Glutamatergic neuron (in vitro differentiated cells): ENCODE results near the gene ULK4. TPM values are rescaled to one million over a fixed set of nuclear protein-coding genes. Genes with fewer than 3 reads are reported as not detected.
A peak's percentile ranks its signal among the peaks of the same experiment; 100 is the strongest.

Experiments used
- DNase-seq: peaks from one replicate; pipeline ENCODE4 v3.0.0; 2022
- H3K27ac Mint-ChIP-seq: one replicate; pipeline ENCODE4 v1.8.0; 2020; ENCODE audit warnings: mild to moderate bottlenecking, mixed read lengths, inconsistent platforms; ENCODE audit not compliant: unreplicated experiment
- H3K27me3 Mint-ChIP-seq: one replicate; pipeline ENCODE4 v1.8.0; 2020; ENCODE audit warnings: mild to moderate bottlenecking, moderate library complexity, mixed read lengths, inconsistent platforms; ENCODE audit not compliant: unreplicated experiment
- H3K36me3 Mint-ChIP-seq: one replicate; pipeline ENCODE4 v1.8.0; 2020; ENCODE audit warnings: mild to moderate bottlenecking, mixed read lengths, inconsistent platforms; ENCODE audit not compliant: unreplicated experiment
- H3K4me1 Mint-ChIP-seq: one replicate; pipeline ENCODE4 v1.8.0; 2020; ENCODE audit warnings: mild to moderate bottlenecking, low read depth, mixed read lengths, inconsistent platforms; ENCODE audit not compliant: unreplicated experiment
- H3K4me3 Mint-ChIP-seq: one replicate; pipeline ENCODE4 v1.8.0; 2020; ENCODE audit warnings: mild to moderate bottlenecking, mixed read lengths, inconsistent platforms; ENCODE audit not compliant: unreplicated experiment
- H3K9me3 Mint-ChIP-seq: one replicate; pipeline ENCODE4 v1.8.0; 2020; ENCODE audit warnings: mild to moderate bottlenecking, moderate library complexity, mixed read lengths, inconsistent platforms; ENCODE audit not compliant: unreplicated experiment
- total RNA-seq: library from RNA; stranded (reverse); fragmentation: NEBNext Ultra II Directional; extraction: Animal tissue kit (Norgen Biotek cat#: 25700); gene quantifications from one replicate; pipeline ENCODE4 v1.2.1, GENCODE V29; 2021; ENCODE audit not compliant: unreplicated experiment
- TF ChIP-seq, protein P1 (sequence below): fragments of 200-600 bp; sonication (generic); IDR thresholded peaks from one replicate; pipeline ENCODE4 v1.5.0; 2021; ENCODE audit not compliant: partially characterized antibody, unreplicated experiment

The ULK4 gene
- total RNA-seq, 1 donor from 2014 or later, result 9.7 TPM

GRCh38 chr3:42002790-42003189, 40.9 kb upstream of the ULK4 start:
- TF ChIP-seq, protein P1, sequence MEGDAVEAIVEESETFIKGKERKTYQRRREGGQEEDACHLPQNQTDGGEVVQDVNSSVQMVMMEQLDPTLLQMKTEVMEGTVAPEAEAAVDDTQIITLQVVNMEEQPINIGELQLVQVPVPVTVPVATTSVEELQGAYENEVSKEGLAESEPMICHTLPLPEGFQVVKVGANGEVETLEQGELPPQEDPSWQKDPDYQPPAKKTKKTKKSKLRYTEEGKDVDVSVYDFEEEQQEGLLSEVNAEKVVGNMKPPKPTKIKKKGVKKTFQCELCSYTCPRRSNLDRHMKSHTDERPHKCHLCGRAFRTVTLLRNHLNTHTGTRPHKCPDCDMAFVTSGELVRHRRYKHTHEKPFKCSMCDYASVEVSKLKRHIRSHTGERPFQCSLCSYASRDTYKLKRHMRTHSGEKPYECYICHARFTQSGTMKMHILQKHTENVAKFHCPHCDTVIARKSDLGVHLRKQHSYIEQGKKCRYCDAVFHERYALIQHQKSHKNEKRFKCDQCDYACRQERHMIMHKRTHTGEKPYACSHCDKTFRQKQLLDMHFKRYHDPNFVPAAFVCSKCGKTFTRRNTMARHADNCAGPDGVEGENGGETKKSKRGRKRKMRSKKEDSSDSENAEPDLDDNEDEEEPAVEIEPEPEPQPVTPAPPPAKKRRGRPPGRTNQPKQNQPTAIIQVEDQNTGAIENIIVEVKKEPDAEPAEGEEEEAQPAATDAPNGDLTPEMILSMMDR, result no peak
- Mint-ChIP-seq H3K4me1 (peaks cover 4% of the 10 kb centered on the region), H3K27ac (no peak overlapping the region), H3K36me3 (peaks cover 6% of the 10 kb centered on the region), H3K9me3 (peaks cover 8% of the 10 kb centered on the region), H3K27me3 (peaks cover 2% of the 10 kb centered on the region), H3K4me3 (no peak overlapping the region)
- no peak for DNase-seq

- peaks cover 6% of the 10 kb centered on the region for H3K36me3 Mint-ChIP-seq
- no peak overlapping the region for H3K4me3 Mint-ChIP-seq
- no peak for DNase-seq
- peaks cover 5% of the 10 kb centered on the region for H3K9me3 Mint-ChIP-seq
- H3K4me1 Mint-ChIP-seq, result peaks cover 6% of the 10 kb centered on the region
- peaks cover 2% of the 10 kb centered on the region for H3K27me3 Mint-ChIP-seq
- TF ChIP-seq, protein P1, result no peak
- H3K27ac Mint-ChIP-seq, result no peak overlapping the region
Observed at GRCh38 chr3:42001777-42002176, 39.9 kb upstream of the ULK4 start.

DNA sequence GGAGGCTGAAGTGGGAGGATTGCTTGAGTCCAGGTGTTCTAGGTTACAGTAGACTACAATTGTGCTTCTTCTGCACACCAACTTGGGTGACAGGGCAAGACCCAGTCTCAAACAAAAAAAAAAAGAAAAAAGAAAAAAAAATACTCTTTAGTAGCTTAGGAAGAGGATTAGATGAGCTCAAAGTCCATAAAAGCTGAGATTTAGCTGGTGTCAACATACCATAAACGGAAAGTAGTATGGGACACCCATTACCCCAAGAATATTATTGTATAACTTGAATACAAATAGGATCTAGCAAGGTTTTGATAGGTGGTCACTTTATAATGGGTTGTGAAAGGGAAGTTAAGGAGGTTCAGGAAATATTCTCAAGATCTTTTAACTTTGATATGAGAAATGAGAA, 38.0 kb upstream of the ULK4 start:
- TF ChIP-seq, protein P1, result no peak
- no peak for DNase-seq
- Mint-ChIP-seq H3K27me3 (peaks cover 2% of the 10 kb centered on the region), H3K9me3 (peaks cover 5% of the 10 kb centered on the region), H3K36me3 (peaks cover 6% of the 10 kb centered on the region), H3K4me3 (no peak overlapping the region), H3K27ac (no peak overlapping the region), H3K4me1 (peaks cover 6% of the 10 kb centered on the region)

DNA sequence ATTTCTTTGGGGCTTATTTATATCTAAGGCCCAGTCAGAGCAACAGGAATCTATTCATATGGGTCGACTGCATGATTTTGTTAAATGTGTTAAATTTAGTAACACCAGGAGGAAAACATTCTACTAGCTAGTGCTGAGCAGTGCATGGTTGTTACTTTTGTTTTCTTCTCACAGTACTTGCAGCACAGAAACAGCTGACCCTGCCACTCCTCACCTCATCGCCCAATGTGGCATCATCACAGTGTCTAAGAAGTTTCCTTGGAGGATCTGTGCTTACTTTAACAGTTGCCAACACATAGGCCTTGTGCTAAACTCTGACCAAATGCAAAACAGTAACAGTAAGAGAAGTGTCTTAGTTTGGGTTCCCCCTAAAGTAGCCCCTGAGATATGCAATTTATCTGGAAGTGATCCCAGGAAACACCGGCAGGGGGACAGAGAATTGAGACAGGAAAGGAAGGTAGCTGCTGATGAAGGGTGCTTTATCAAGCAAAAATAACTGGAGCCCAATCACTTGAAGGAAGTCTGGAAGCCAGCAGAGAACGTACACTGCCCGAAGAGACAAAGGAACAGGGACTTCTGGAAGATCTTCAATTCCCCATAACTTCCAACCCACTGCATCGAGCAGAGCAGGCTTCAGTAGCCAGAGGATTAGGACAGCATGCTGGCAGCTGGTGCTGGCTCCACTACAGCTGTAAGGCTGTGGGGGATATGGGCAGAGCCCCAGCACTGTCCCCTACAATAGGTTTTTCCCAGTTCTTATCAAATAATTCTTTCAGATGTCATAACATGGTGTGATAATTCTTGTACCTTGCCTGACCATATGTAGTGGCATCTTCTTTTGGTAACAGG, 36.0 kb upstream of the ULK4 start:
- H3K4me1 Mint-ChIP-seq, result peaks cover 6% of the 10 kb centered on the region
- H3K9me3 Mint-ChIP-seq, result peaks cover 5% of the 10 kb centered on the region
- no peak overlapping the region for H3K4me3 Mint-ChIP-seq

DNA sequence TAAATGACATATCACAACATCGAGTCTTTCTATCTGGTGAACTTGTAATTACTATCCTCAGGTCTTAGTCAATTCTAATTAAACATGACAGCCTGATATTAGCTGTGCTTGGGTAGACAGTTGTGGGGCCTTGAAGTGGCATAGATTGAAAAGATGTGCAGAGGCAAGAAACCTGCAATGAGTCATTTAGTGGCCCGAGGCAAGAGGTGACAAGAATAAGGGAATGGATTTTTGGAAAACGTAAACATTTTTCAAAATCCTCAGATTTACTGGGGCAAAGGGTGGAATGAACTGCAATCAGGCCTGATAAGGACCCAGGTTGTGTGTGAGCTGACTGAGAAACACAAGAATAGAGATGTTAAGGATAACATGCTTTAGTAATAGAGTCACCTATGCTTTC, 29.5 kb upstream of the ULK4 start:
- TF ChIP-seq, protein P1, result no peak
- Mint-ChIP-seq H3K4me3 (no peak overlapping the region), H3K27me3 (peaks cover 3% of the 10 kb centered on the region), H3K9me3 (peaks cover 4% of the 10 kb centered on the region), H3K4me1 (no peaks in the 10 kb centered on the region), H3K27ac (no peak overlapping the region), H3K36me3 (no peaks in the 10 kb centered on the region)
- no peak for DNase-seq

More for the DNA sequence above, 36.0 kb upstream of the ULK4 start:
- TF ChIP-seq, protein P1, result peak; percentile 42
- no peak for DNase-seq
- no peak overlapping the region for H3K27ac Mint-ChIP-seq
- peaks cover 2% of the 10 kb centered on the region for H3K27me3 Mint-ChIP-seq
- peaks cover 6% of the 10 kb centered on the region for H3K36me3 Mint-ChIP-seq
